Measurements from ENCODE around the gene CCNK.

Gene CCNK

GRCh38 chr14:99531251-99532096 is 50.3 kb downstream of the CCNK start:
- in situ Hi-C loops (cut with HindIII; ENCODE audit: low sequenced_read_pairs) = no loop called here

GRCh38 chr14:99532310-99532709 is 51.1 kb downstream of the CCNK start:
- in situ Hi-C loops (cut with HindIII; ENCODE audit: low sequenced_read_pairs) = no loop called here

GRCh38 chr14:99534333-99534732 is 53.1 kb downstream of the CCNK start:
- in situ Hi-C loops (cut with HindIII; ENCODE audit: low sequenced_read_pairs) = no loop called here

GRCh38 chr14:99534863-99535262 is 53.7 kb downstream of the CCNK start:
- in situ Hi-C loops (cut with HindIII; ENCODE audit: low sequenced_read_pairs) = no loop called here

- in situ Hi-C loops (cut with HindIII; ENCODE audit: low sequenced_read_pairs) = no loop called here
Observed at GRCh38 chr14:99535448-99535847, 54.2 kb downstream of the CCNK start.

- in situ Hi-C loops (cut with HindIII; ENCODE audit: low sequenced_read_pairs) = no loop called here
Observed at GRCh38 chr14:99535908-99536778, 54.9 kb downstream of the CCNK start.

GRCh38 chr14:99537399-99537798 is 56.2 kb downstream of the CCNK start:
- in situ Hi-C loops (cut with HindIII; ENCODE audit: low sequenced_read_pairs) = no loop called here

GRCh38 chr14:99538275-99538674 is 57.1 kb downstream of the CCNK start:
- in situ Hi-C loops (cut with HindIII; ENCODE audit: low sequenced_read_pairs) = no loop called here

GRCh38 chr14:99538733-99539132 is 57.5 kb downstream of the CCNK start:
- in situ Hi-C loops (cut with HindIII; ENCODE audit: low sequenced_read_pairs) = no loop called here

- in situ Hi-C loops (cut with HindIII; ENCODE audit: low sequenced_read_pairs) = no loop called here
Observed at GRCh38 chr14:99539491-99539890, 58.3 kb downstream of the CCNK start.

GRCh38 chr14:99540196-99541032 is 59.2 kb downstream of the CCNK start:
- in situ Hi-C loops (cut with HindIII; ENCODE audit: low sequenced_read_pairs) = no loop called here

GRCh38 chr14:99541211-99541610 is 60.0 kb downstream of the CCNK start:
- in situ Hi-C loops (cut with HindIII; ENCODE audit: low sequenced_read_pairs) = no loop called here

- in situ Hi-C loops (cut with HindIII; ENCODE audit: low sequenced_read_pairs) = no loop called here
Observed at GRCh38 chr14:99541677-99542470, 60.7 kb downstream of the CCNK start.

GRCh38 chr14:99542566-99542965 is 61.4 kb downstream of the CCNK start:
- in situ Hi-C loops (cut with HindIII; ENCODE audit: low sequenced_read_pairs) = no loop called here

GRCh38 chr14:99543370-99543769 is 62.2 kb downstream of the CCNK start:
- in situ Hi-C loops (cut with HindIII; ENCODE audit: low sequenced_read_pairs) = no loop called here

- in situ Hi-C loops (cut with HindIII; ENCODE audit: low sequenced_read_pairs) = no loop called here
Observed at GRCh38 chr14:99543985-99544384, 62.8 kb downstream of the CCNK start.

- in situ Hi-C loops (cut with HindIII; ENCODE audit: low sequenced_read_pairs) = loop anchor here (5.0 kb wide), 1 partner anchor 47 kb away; no protein-coding TSS in a partner anchor
Observed at GRCh38 chr14:99544991-99545390, 63.8 kb downstream of the CCNK start.

GRCh38 chr14:99545586-99545985 is 64.4 kb downstream of the CCNK start:
- in situ Hi-C loops (cut with HindIII; ENCODE audit: low sequenced_read_pairs) = loop anchor here (5.0 kb wide), 1 partner anchor 47 kb away; no protein-coding TSS in a partner anchor

- in situ Hi-C loops (cut with HindIII; ENCODE audit: low sequenced_read_pairs) = loop anchor here (5.0 kb wide), 1 partner anchor 46 kb away; no protein-coding TSS in a partner anchor
Observed at GRCh38 chr14:99546234-99546879, 65.1 kb downstream of the CCNK start.
